Testis (tissue), 3 donors: Measurements from ENCODE around the gene SEMA3G. TPM values are rescaled to one million over a fixed set of nuclear protein-coding genes. Genes with fewer than 3 reads are reported as not detected.

Source experiments
- DNase-seq: peaks from one replicate; pipeline ENCODE4 v3.0.0-alpha.2; 2019
- H3K27ac ChIP-seq, 2 donors: fragments of 200-600 bp; sonication (generic); one replicate each; pipeline ENCODE4 v1.5.1; 2019
- H3K27me3 ChIP-seq: fragments of 200-600 bp; sonication (generic); one replicate; pipeline ENCODE4 v1.5.1; 2019
- H3K36me3 ChIP-seq: fragments of 200-600 bp; sonication (generic); one replicate; pipeline ENCODE4 v1.5.1; 2017; ENCODE audit warnings: low read depth; ENCODE audit errors: missing control alignments
- H3K4me1 ChIP-seq: fragments of 200-600 bp; sonication (generic); one replicate; pipeline ENCODE4 v1.5.1; 2019
- H3K4me3 ChIP-seq, 2 donors: fragments of 200-600 bp; sonication (generic); one replicate each; pipeline ENCODE4 v1.5.1; 2017 to 2019
- H3K9me3 ChIP-seq: fragments of 200-600 bp; sonication (generic); one replicate; pipeline ENCODE4 v1.5.1; 2017
- POLR2A ChIP-seq: fragments of 450-650 bp; IDR thresholded peaks from one replicate; pipeline ENCODE4 v1.6.1; 2017; ENCODE audit warnings: antibody characterized with exemption, mild to moderate bottlenecking, moderate library complexity
- WGBS, 2 donors: methylation state at CpG; one replicate each; pipeline ENCODE4 v1.1.5; 2018; 5-methylcytosine and 5-hydroxymethylcytosine counted together
- intact Hi-C: fragments of 100-400 bp; cut with DNase I; formaldehyde crosslinking; loops from one replicate; pipeline ENCODE4 v1.15.1; 2023; ENCODE audit warnings: low total_unique reads
- polyA plus RNA-seq: library from polyadenylated mRNA; stranded (reverse); fragments of 350-450 nt; fragmentation: Illumina TruSeq; extraction: RNeasy Lipid Tissue Mini Kit (QIAGEN cat#74804); gene quantifications from one replicate; pipeline ENCODE4 v1.2.3, GENCODE V29; 2014; ENCODE audit warnings: low read depth, low replicate concordance; ENCODE audit not compliant: insufficient read depth
- total RNA-seq, 2 donors: library from RNA; depleted of rRNA; stranded (reverse); fragments of >200 nt; gene quantifications; one replicate each; pipeline ENCODE4 v1.2.3, GENCODE V29; 2016
- TF ChIP-seq, protein P1 (sequence below), 3 experiments: fragments of 450-650 bp in 2 of 3; fragments of 200-600 bp in 1 of 3; sonication (generic) in 1 of 3; IDR thresholded peaks; one replicate each; pipeline ENCODE4 v1.5.1; 2016 to 2019; ENCODE audit warnings: antibody characterized with exemption in 3 of 3, mild to moderate bottlenecking in 2 of 3, moderate library complexity in 1 of 3

The SEMA3G gene
- total and polyA plus RNA-seq, 3 donors from 2014 or later: 1.7 to 3.1 (median 2.1) TPM

DNA sequence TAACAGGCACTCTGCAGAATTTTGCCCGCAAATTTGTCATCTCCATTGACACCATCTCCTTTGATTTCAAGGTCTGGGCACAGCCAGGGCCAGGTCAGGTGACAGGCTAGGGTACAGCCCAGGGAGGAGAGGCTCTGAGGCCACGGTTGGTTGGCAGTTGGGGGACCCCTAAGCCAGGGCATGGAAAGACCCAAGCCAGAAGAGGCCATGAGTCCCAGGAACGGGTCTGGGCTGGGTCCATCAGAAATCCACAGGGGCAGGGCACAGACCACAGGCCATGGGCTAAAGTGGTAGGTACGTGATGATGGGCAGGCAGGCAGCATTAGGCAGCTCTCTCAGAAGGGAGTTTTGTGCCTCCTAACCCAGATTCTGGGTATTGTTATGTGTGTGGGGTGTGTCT lies 45.8 kb downstream of the SEMA3G start:
- no peaks in the 10 kb centered on the region for H3K36me3 ChIP-seq
- no peak overlapping the region for H3K27ac ChIP-seq
- 85 to 87% methylated on average over 4 of the region's 4 CpGs for WGBS, 2 donors
- TF ChIP-seq POLR2A: no peak
- TF ChIP-seq, protein P1, sequence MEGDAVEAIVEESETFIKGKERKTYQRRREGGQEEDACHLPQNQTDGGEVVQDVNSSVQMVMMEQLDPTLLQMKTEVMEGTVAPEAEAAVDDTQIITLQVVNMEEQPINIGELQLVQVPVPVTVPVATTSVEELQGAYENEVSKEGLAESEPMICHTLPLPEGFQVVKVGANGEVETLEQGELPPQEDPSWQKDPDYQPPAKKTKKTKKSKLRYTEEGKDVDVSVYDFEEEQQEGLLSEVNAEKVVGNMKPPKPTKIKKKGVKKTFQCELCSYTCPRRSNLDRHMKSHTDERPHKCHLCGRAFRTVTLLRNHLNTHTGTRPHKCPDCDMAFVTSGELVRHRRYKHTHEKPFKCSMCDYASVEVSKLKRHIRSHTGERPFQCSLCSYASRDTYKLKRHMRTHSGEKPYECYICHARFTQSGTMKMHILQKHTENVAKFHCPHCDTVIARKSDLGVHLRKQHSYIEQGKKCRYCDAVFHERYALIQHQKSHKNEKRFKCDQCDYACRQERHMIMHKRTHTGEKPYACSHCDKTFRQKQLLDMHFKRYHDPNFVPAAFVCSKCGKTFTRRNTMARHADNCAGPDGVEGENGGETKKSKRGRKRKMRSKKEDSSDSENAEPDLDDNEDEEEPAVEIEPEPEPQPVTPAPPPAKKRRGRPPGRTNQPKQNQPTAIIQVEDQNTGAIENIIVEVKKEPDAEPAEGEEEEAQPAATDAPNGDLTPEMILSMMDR (IDR thresholded peaks at IDR 0.05): no peak
- no peaks in the 10 kb centered on the region for H3K9me3 ChIP-seq
- intact Hi-C loops: no loop called here
- no peak for DNase-seq
- H3K4me1 ChIP-seq: no peaks in the 10 kb centered on the region
- no peaks in the 10 kb centered on the region for H3K27me3 ChIP-seq
- H3K4me3 ChIP-seq: no peak overlapping the region

DNA sequence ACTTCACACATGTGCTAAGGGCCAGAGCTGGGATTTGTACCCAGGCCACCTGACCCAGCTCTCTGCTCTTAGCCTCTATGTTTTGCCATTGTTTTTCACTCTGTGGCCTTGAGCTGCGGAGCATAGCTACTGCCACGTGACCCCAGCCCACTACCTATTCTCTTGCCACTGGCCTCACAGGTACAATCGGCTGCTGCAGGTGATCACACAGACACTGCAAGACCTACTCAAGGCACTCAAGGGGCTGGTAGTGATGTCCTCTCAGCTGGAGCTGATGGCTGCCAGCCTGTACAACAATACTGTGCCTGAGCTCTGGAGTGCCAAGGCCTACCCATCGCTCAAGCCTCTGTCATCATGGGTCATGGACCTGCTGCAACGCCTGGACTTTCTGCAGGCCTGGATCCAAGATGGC lies 46.2 kb downstream of the SEMA3G start:
- no peaks in the 10 kb centered on the region for H3K4me1 ChIP-seq
- H3K4me3 ChIP-seq: no peak overlapping the region
- WGBS, 2 donors: 87 to 92% methylated on average over 5 of the region's 5 CpGs
- H3K27ac ChIP-seq: no peak overlapping the region
- TF ChIP-seq, protein P1 (IDR thresholded peaks at IDR 0.05): no peak
- no peak for TF ChIP-seq POLR2A
- no peaks in the 10 kb centered on the region for H3K9me3 ChIP-seq
- DNase-seq: no peak
- intact Hi-C loops: no loop called here
- H3K36me3 ChIP-seq: no peaks in the 10 kb centered on the region
- no peaks in the 10 kb centered on the region for H3K27me3 ChIP-seq

DNA sequence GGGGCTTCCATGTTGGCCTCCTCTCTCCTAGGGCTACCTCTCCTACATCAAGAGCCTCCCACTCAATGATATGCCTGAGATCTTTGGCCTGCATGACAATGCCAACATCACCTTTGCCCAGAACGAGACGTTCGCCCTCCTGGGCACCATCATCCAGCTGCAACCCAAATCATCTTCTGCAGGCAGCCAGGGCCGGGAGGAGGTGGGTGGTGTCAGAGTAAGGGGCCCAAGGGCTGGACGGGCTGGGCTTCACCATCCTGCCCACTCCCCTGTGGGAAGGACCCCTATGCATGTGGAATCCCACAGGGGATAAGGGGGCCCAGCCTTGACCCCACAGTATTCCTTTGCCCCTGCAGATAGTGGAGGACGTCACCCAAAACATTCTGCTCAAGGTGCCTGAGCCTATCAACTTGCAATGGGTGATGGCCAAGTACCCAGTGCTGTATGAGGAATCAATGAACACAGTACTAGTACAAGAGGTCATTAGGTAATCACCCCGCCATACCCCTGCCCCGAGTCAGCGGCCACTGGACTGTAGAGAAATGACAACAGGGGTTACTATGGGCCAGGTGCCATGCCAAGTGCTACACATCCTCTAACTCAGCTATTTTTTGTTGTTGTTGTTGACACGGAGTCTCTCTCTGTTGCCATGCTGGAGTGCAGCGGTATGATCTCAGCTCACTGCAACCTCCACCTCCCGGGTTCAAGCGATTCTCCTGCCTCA lies 47.1 kb downstream of the SEMA3G start:
- intact Hi-C loops: no loop called here
- no peaks in the 10 kb centered on the region for H3K4me1 ChIP-seq
- H3K36me3 ChIP-seq: no peaks in the 10 kb centered on the region
- no peak for DNase-seq
- no peak overlapping the region for H3K27ac ChIP-seq
- TF ChIP-seq, protein P1 (IDR thresholded peaks at IDR 0.05): no peak
- TF ChIP-seq POLR2A: no peak
- H3K9me3 ChIP-seq: no peaks in the 10 kb centered on the region
- WGBS, 2 donors: 87 to 88% methylated on average over 13 of the region's 13 CpGs
- H3K27me3 ChIP-seq: no peaks in the 10 kb centered on the region
- no peak overlapping the region for H3K4me3 ChIP-seq

DNA sequence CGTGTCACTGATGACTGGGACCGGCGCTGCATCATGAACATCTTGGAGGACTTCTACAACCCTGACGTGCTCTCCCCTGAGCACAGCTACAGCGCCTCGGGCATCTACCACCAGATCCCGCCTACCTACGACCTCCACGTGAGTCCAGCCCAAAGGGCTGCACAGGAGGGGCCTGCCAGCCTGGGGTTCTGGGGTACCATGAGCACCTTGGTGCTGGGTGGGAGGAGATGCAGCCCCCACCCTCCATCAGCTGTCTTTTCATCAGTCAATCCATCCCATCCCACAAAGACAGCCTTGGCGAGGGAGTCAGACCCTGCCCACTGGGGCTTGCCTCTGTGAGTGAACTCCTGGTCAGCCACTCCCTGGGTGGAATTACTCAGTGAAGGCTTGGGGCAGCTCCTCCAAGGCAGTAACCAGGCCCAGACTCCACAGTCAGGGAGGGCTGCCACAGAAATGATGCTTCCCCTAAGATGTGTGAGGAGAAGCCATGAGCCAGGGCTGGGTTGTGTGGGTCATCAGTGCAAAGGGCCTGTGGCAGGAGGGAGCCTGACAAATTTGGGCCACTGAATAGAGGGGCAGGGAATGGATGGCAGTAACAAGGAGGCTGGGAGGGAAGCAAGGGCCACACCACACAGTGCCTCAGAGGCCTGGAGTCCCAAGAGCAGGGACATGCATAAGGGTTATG lies 47.9 kb downstream of the SEMA3G start:
- Histone ChIP-seq H3K9me3 (no peaks in the 10 kb centered on the region), H3K4me1 (no peaks in the 10 kb centered on the region), H3K27ac (no peak overlapping the region), H3K27me3 (no peaks in the 10 kb centered on the region), H3K36me3 (no peaks in the 10 kb centered on the region), H3K4me3 (no peak overlapping the region)
- no peak for DNase-seq
- intact Hi-C loops: no loop called here
- TF ChIP-seq, protein P1 (IDR thresholded peaks at IDR 0.05): no peak
- no peak for TF ChIP-seq POLR2A
- WGBS, 2 donors: 90 to 93% methylated on average over 7 to 10 of the region's 10 CpGs
